SU-DHL-6 (cell line): ENCODE data around the gene WDR81.

ENCODE experiments used
- CTCF ChIP-seq: fragments of 200-600 bp; sonication (generic); IDR thresholded peaks from one replicate; pipeline ENCODE4 v1.5.1; 2017; ENCODE audit warnings: antibody characterized with exemption, mild to moderate bottlenecking, low read length, moderate library complexity; ENCODE audit not compliant: insufficient read depth, poor library complexity, severe bottlenecking
- EZH2phosphoT487 ChIP-seq: fragments of 200-600 bp; sonication (generic), shearing (Covaris generic); conservative IDR thresholded peaks from 2 replicates; pipeline ENCODE4 v1.6.1; 2018; ENCODE audit warnings: mild to moderate bottlenecking, antibody characterized with exemption, low read length, moderate library complexity, mixed read lengths

GRCh38 chr17:1769822-1770477 lies 45.4 kb downstream of the WDR81 start:
- TF ChIP-seq CTCF: no peak
- no peak for TF ChIP-seq EZH2phosphoT487
